ENCODE data around the gene IFITM5. TPM values are rescaled to one million over a fixed set of nuclear protein-coding genes. Genes with fewer than 3 reads are reported as not detected.
A peak's percentile ranks its signal among the peaks of the same experiment; 100 is the strongest.

Gene IFITM5
- total and polyA plus RNA-seq, 2 donors (not counting 1 experiment from before 2014, with no cell fraction given): not detected

GRCh38 chr11:304061-304506 lies 4.8 kb upstream of the IFITM5 start:
- peaks cover 18 to 46% of the 10 kb centered on the region in 2 donors for H3K4me1 ChIP-seq (ENCODE audit: control insufficient read depth in 2 of 2, insufficient read depth in 2 of 2, low read length in 2 of 2)

More at GRCh38 chr11:304061-304506, 4.8 kb upstream of the IFITM5 start:
- ChIA-PET POLR2A (interaction anchor here (2.2 kb wide), 1 partner anchor 36 kb away, joined by 11 read pairs; no protein-coding TSS in a partner anchor), CTCF (interaction anchor here (0.6 to 5.6 kb wide), 15 partner anchors 9 to 215 kb away, joined by 3 to 54 read pairs (median 7); partner anchors contain the start of genes BET1L, PGGHG and RIC8A)
- DNase-seq: no peak
- Histone ChIP-seq H4K20me1 (ENCODE audit: control insufficient read depth, insufficient read depth, low read length, poor library complexity, severe bottlenecking) (no peaks in the 10 kb centered on the region), H3K9me3 (ENCODE audit: control extremely low read depth in 1 of 3, control insufficient read depth in 2 of 3, insufficient read depth in 1 of 3, low read length in 2 of 3) (no peaks in the 10 kb centered on the region), H3K9ac (ENCODE audit: low read length) (no peak overlapping the region), H3K27ac (ENCODE audit: low read length in 2 of 2) (no peak overlapping the region), H3K79me2 (ENCODE audit: control insufficient read depth, insufficient read depth, low read length) (peaks cover 4% of the 10 kb centered on the region), H2AFZ (ENCODE audit: insufficient read depth, low read depth, low read length, poor library complexity, severe bottlenecking) (no peak overlapping the region), H3K4me2 (replicated peaks; ENCODE audit: low read depth, low read length, poor library complexity, severe bottlenecking) (no peak overlapping the region), H3K27me3 (replicated peaks in 1 of 4; ENCODE audit: control extremely low read depth in 1 of 4, control insufficient read depth in 3 of 4, insufficient read depth in 4 of 4, low read length in 3 of 4) (peaks cover 0 to 9% (median 1%) of the 10 kb centered on the region in 4 experiments), H3K4me3 (ENCODE audit: control extremely low read depth in 1 of 5, extremely low read depth in 1 of 5, insufficient read depth in 1 of 5, low read depth in 2 of 5, low read length in 4 of 5) (no peak overlapping the region), H3K36me3 (replicated peaks in 1 of 2; ENCODE audit: control extremely low read depth in 1 of 2, control insufficient read depth in 1 of 2, extremely low read depth in 1 of 2, insufficient read depth in 2 of 2, low read length in 1 of 2) (no peaks in the 10 kb centered on the region)
- H3K27ac Mint-ChIP-seq: peak overlapping the region; percentile 82
- H3K4me1 Mint-ChIP-seq: peaks cover 44% of the 10 kb centered on the region
- H3K9me3 Mint-ChIP-seq (ENCODE audit: insufficient read depth): no peaks in the 10 kb centered on the region
- TF ChIP-seq CTCF (IDR thresholded peaks at IDR 0.05) (no peak), EZH2 (IDR thresholded peaks at IDR 0.05; ENCODE audit: borderline replicate concordance, insufficient read depth, low read depth, low read length, poor library complexity, severe bottlenecking) (no peak)
- 88% methylated on average over 34 of the region's 52 CpGs for WGBS (ENCODE audit: insufficient coverage)
- ATAC-seq (ENCODE audit: low read depth): no peak
- no peak overlapping the region for H3K4me3 Mint-ChIP-seq
- H3K27me3 Mint-ChIP-seq: no peaks in the 10 kb centered on the region
- intact Hi-C loops (cut with micrococcal nuclease): loop anchor here (2.0 kb wide), 2 partner anchors 51 to 147 kb away; partner anchors contain the start of gene PTDSS2
